ENCODE measurements around the gene EPHA1.

DNA sequence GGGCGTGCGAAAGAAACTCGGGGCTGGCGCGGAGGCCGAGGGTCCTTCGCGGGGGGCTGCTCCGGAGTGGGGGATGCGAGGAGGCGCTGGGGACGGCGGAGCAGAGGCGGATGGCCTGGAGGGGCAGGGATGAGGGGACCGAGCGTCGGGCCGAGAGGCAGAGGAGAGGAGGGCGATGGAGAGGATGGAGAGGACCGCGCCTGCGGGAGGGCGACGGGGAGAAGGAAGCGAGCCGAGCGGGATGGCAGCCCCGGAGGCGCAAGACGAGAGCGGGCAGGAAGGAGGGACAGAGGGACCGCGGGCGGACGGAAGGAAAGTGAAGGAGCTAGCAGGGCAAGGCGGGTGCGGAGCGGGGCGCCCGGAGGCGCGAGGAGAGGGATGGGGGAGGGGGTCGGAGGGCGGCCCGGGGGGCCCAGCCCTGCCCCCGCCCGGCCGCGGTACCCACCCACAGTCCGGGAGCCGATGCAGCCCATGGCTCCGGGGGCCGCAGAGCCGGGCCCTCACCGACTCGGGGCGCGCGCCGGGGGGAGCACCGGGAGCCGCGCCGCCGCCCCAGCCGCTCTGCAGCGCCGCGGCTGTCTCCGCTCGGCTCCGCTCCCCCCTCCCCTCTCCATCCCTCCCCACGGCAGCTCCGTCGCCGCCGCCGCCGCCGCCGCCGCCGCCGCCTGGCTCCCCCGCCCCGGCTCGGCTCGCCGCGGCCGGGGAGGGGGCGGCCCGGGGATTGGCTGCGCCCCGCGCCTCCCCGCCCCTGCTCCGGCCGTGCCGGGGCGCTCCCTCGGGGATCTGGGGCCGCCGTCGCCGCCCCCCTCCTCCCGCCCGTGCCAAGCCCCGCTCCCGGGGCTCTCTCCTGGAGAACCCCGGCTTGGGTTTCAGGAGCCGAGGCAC lies 46.3 kb downstream of the EPHA1 start, which contains the start of gene FAM131B:
- TF ChIP-seq, protein P1, sequence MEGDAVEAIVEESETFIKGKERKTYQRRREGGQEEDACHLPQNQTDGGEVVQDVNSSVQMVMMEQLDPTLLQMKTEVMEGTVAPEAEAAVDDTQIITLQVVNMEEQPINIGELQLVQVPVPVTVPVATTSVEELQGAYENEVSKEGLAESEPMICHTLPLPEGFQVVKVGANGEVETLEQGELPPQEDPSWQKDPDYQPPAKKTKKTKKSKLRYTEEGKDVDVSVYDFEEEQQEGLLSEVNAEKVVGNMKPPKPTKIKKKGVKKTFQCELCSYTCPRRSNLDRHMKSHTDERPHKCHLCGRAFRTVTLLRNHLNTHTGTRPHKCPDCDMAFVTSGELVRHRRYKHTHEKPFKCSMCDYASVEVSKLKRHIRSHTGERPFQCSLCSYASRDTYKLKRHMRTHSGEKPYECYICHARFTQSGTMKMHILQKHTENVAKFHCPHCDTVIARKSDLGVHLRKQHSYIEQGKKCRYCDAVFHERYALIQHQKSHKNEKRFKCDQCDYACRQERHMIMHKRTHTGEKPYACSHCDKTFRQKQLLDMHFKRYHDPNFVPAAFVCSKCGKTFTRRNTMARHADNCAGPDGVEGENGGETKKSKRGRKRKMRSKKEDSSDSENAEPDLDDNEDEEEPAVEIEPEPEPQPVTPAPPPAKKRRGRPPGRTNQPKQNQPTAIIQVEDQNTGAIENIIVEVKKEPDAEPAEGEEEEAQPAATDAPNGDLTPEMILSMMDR (IDR thresholded peaks at IDR 0.05) = no peak
- no peak for TF ChIP-seq ZFX (IDR thresholded peaks at IDR 0.05; ENCODE audit: borderline replicate concordance)
